WTC11 (cell line): ENCODE measurements around the gene VLDLR. TPM values are rescaled to one million over a fixed set of nuclear protein-coding genes. Genes with fewer than 3 reads are reported as not detected.

ENCODE experiments used
- ATAC-seq: fragments of 200-7000 bp; cut with Tn5 transposase; 2 replicates; pipeline ENCODE4 v1.10.0; 2021; ENCODE audit warnings: mild to moderate bottlenecking, moderate library complexity
- CTCF ChIA-PET: fragments of 300-600 bp; sonication (Branson Sonifier 250); formaldehyde crosslinking; loops from one replicate; lab custom pipeline; 2021; ENCODE audit warnings: antibody characterized with exemption; lab: Charles Lee
- POLR2A ChIA-PET: fragments of 350-600 bp; sonication (Branson Sonifier 250); formaldehyde crosslinking; loops from one replicate; lab custom pipeline; 2021; ENCODE audit warnings: antibody characterized with exemption; lab: Charles Lee
- DNase-seq: peaks from one replicate; pipeline ENCODE4 v3.0.0; 2021; ENCODE audit warnings: low spot score
- H3K27ac Mint-ChIP-seq: 2 replicates; pipeline ENCODE4 v1.8.0; 2021; ENCODE audit warnings: mixed read lengths
- H3K27me3 Mint-ChIP-seq: 2 replicates; pipeline ENCODE4 v1.8.0; 2021; ENCODE audit warnings: low read depth, mild to moderate bottlenecking, moderate library complexity, mixed read lengths
- H3K36me3 Mint-ChIP-seq: 2 replicates; pipeline ENCODE4 v1.8.0; 2021; ENCODE audit warnings: mixed read lengths
- H3K4me1 Mint-ChIP-seq: 2 replicates; pipeline ENCODE4 v1.8.0; 2022; ENCODE audit warnings: mixed read lengths
- H3K4me3 Mint-ChIP-seq: 2 replicates; pipeline ENCODE4 v1.8.0; 2021; ENCODE audit warnings: mild to moderate bottlenecking, moderate library complexity, mixed read lengths
- H3K9me3 Mint-ChIP-seq: 2 replicates; pipeline ENCODE4 v1.8.0; 2021; ENCODE audit warnings: mixed read lengths
- ATF1 ChIP-seq: sonication (generic); formaldehyde crosslinking; IDR thresholded peaks from 2 replicates; pipeline ENCODE4 v1.8.1; 2023; ENCODE audit warnings: mild to moderate bottlenecking, moderate library complexity, missing genetic modification reagents
- CDX4 ChIP-seq: fragments of 250-450 bp; sonication (Bioruptor Pico); IDR thresholded peaks from 2 replicates; pipeline ENCODE4 v1.9.0; 2021; ENCODE audit warnings: moderate library complexity, mild to moderate bottlenecking, inconsistent platforms, borderline replicate concordance
- CTCF ChIP-seq: fragments of 200-600 bp; IDR thresholded peaks from 2 replicates; pipeline ENCODE4 v1.8.0; 2022; ENCODE audit warnings: antibody characterized with exemption
- E2F5 ChIP-seq: sonication (generic); formaldehyde crosslinking; IDR thresholded peaks from 2 replicates; pipeline ENCODE4 v1.8.1; 2022; ENCODE audit warnings: mild to moderate bottlenecking, moderate library complexity, missing genetic modification reagents
- ESRRA ChIP-seq: sonication (generic); formaldehyde crosslinking; IDR thresholded peaks from 2 replicates; pipeline ENCODE4 v1.8.1; 2022; ENCODE audit warnings: mild to moderate bottlenecking, missing genetic modification reagents, borderline replicate concordance
- FOXJ3 ChIP-seq: sonication (generic); formaldehyde crosslinking; IDR thresholded peaks from 2 replicates; pipeline ENCODE4 v1.9.0; 2021; ENCODE audit warnings: missing genetic modification reagents, mild to moderate bottlenecking, borderline replicate concordance
- FOXK1 ChIP-seq: sonication (generic); formaldehyde crosslinking; IDR thresholded peaks from 2 replicates; pipeline ENCODE4 v1.8.0; 2022; ENCODE audit warnings: mild to moderate bottlenecking, moderate library complexity, missing genetic modification reagents
- HMGA2 ChIP-seq: fragments of 250-450 bp; sonication (Bioruptor Pico); IDR thresholded peaks from 2 replicates; pipeline ENCODE4 v1.4.0; 2021; ENCODE audit warnings: mild to moderate bottlenecking, moderate library complexity
- MAX ChIP-seq: sonication (generic); formaldehyde crosslinking; IDR thresholded peaks from 2 replicates; pipeline ENCODE4 v1.8.0; 2022; ENCODE audit warnings: mild to moderate bottlenecking, missing genetic modification reagents
- NFYB ChIP-seq: sonication (generic); formaldehyde crosslinking; conservative IDR thresholded peaks from 2 replicates; pipeline ENCODE4 v1.8.0; 2022; ENCODE audit warnings: low read depth, missing genetic modification reagents
- NR1H2 ChIP-seq: sonication (generic); formaldehyde crosslinking; IDR thresholded peaks from 2 replicates; pipeline ENCODE4 v1.9.0; 2021; ENCODE audit warnings: mild to moderate bottlenecking, moderate library complexity, missing genetic modification reagents
- PRDM15 ChIP-seq: sonication (generic); formaldehyde crosslinking; IDR thresholded peaks from 2 replicates; pipeline ENCODE4 v1.8.0; 2022; ENCODE audit warnings: missing genetic modification reagents
- RORB ChIP-seq: fragments of 250-450 bp; sonication (Bioruptor Pico); IDR thresholded peaks from 2 replicates; pipeline ENCODE4 v1.9.0; 2021; ENCODE audit warnings: mild to moderate bottlenecking
- SMAD4 ChIP-seq: sonication (generic); formaldehyde crosslinking; IDR thresholded peaks from 2 replicates; pipeline ENCODE4 v1.8.0; 2022; ENCODE audit warnings: mild to moderate bottlenecking, missing genetic modification reagents
- STAT6 ChIP-seq: sonication (generic); formaldehyde crosslinking; conservative IDR thresholded peaks from 2 replicates; pipeline ENCODE4 v1.8.1; 2023; ENCODE audit warnings: mild to moderate bottlenecking, low read depth, missing genetic modification reagents, moderate library complexity
- TP53 ChIP-seq: sonication (generic); formaldehyde crosslinking; IDR thresholded peaks from 2 replicates; pipeline ENCODE4 v1.8.1; 2023; ENCODE audit warnings: mild to moderate bottlenecking, missing genetic modification reagents
- ZBTB43 ChIP-seq: sonication (generic); formaldehyde crosslinking; IDR thresholded peaks from 2 replicates; pipeline ENCODE4 v1.8.1; 2023; ENCODE audit warnings: mild to moderate bottlenecking, missing genetic modification reagents
- ZNF317 ChIP-seq: sonication (generic); formaldehyde crosslinking; IDR thresholded peaks from 2 replicates; pipeline ENCODE4 v1.8.1; 2023; ENCODE audit warnings: low read depth, mild to moderate bottlenecking, moderate library complexity, missing genetic modification reagents, borderline replicate concordance
- ZNF416 ChIP-seq: fragments of 250-450 bp; sonication (Bioruptor Pico); IDR thresholded peaks from 2 replicates; pipeline ENCODE4 v1.9.0; 2021; ENCODE audit warnings: mild to moderate bottlenecking, inconsistent platforms
- ZNF671 ChIP-seq: fragments of 250-450 bp; sonication (Bioruptor Pico); IDR thresholded peaks from 2 replicates; pipeline ENCODE4 v1.8.0; 2021; ENCODE audit warnings: mild to moderate bottlenecking
- total RNA-seq: library from RNA; stranded (reverse); gene quantifications from 3 replicates; pipeline ENCODE4 v1.2.3, GENCODE V29; 2021

Gene VLDLR
- total RNA-seq, 1 experiment from 2014 or later, result 40.8 TPM

- H3K27ac Mint-ChIP-seq, result no peak overlapping the region
- H3K36me3 Mint-ChIP-seq, result no peaks in the 10 kb centered on the region
- ChIA-PET CTCF (no interaction called here), POLR2A (no interaction called here)
- TF ChIP-seq E2F5 (CRISPR knock-in tag), result no peak
- TF ChIP-seq CDX4, result no peak
- no peak for TF ChIP-seq FOXK1 (CRISPR knock-in tag)
- no peak for TF ChIP-seq ZNF317 (CRISPR knock-in tag)
- TF ChIP-seq CTCF, result no peak
- TF ChIP-seq ESRRA (CRISPR knock-in tag), result no peak
- no peak for TF ChIP-seq NR1H2 (CRISPR knock-in tag)
- TF ChIP-seq HMGA2 (CRISPR knock-in tag), result no peak
- TF ChIP-seq STAT6 (CRISPR knock-in tag), result no peak
- TF ChIP-seq ZNF416 (CRISPR knock-in tag), result no peak
- no peak for TF ChIP-seq SMAD4 (CRISPR knock-in tag)
- no peak for TF ChIP-seq TP53 (CRISPR knock-in tag)
- no peak for TF ChIP-seq FOXJ3 (CRISPR knock-in tag)
- TF ChIP-seq ZBTB43 (CRISPR knock-in tag), result no peak
- TF ChIP-seq ZNF671 (CRISPR knock-in tag), result no peak
- no peak for TF ChIP-seq MAX (CRISPR knock-in tag)
- TF ChIP-seq PRDM15 (CRISPR knock-in tag), result no peak
- no peak for TF ChIP-seq NFYB
- TF ChIP-seq ATF1 (CRISPR knock-in tag), result no peak
- no peak for TF ChIP-seq RORB (CRISPR knock-in tag)
- DNase-seq (no peak), ATAC-seq (no peak)
- H3K4me1 Mint-ChIP-seq, result no peaks in the 10 kb centered on the region; the same call in 1 of the 2 replicates
- H3K27me3 Mint-ChIP-seq, result no peaks in the 10 kb centered on the region
- H3K4me3 Mint-ChIP-seq, result no peak overlapping the region
- 0 out of 2 replicates have a peak, but pooled peaks cover 3% of the 10 kb centered on the region for H3K9me3 Mint-ChIP-seq
Measured at GRCh38 chr9:2600307-2600706, 21.3 kb upstream of the VLDLR start.
